Measurements from ENCODE around the gene BCAS1. TPM values are rescaled to one million over a fixed set of nuclear protein-coding genes. Genes with fewer than 3 reads are reported as not detected.

The BCAS1 gene
- total RNA-seq, 1 experiment from 2014 or later: 3.1 TPM

DNA sequence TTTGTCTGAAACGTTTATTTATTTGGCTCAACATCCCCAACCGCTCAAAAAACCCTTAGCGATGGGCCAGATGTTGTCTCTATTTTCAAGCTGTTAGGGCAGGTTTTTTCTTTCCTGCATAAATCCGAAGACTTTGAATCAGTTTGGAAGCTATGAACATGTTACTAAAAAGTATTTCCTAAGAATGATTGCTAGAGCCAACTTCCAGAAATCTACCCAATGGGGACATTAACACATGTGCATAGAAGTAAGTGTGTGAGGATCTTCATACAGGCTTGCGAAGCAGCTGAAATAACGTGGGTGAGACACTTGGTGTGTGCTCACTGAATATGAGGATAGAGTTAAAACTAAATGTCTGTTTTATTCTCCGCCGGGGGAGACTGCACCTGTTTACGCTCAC, 106.8 kb downstream of the BCAS1 start:
- no peaks in the 10 kb centered on the region for H3K36me3 ChIP-seq (ENCODE audit: control insufficient read depth, insufficient read depth, low read length)
- H3K4me3 ChIP-seq (ENCODE audit: low read depth in 2 of 2, low read length in 2 of 2): no peak overlapping the region
- CTCF ChIA-PET: no interaction called here
- in situ Hi-C loops (cut with HindIII; ENCODE audit: low pct_unique_long_range_greater_than_20kb, low sequenced_read_pairs): no loop called here
- DNase-seq (ENCODE audit: low read depth, low spot score): no peak
- TF ChIP-seq SIN3A (IDR thresholded peaks at IDR 0.05; ENCODE audit: borderline replicate concordance, insufficient read depth, low read depth, low read length) (no peak), POLR2AphosphoS5 (IDR thresholded peaks at IDR 0.05; ENCODE audit: low read depth, low read length) (no peak), TCF7L2 (IDR thresholded peaks at IDR 0.05; ENCODE audit: low read depth, low read length) (no peak)
- TF ChIP-seq, protein P1, sequence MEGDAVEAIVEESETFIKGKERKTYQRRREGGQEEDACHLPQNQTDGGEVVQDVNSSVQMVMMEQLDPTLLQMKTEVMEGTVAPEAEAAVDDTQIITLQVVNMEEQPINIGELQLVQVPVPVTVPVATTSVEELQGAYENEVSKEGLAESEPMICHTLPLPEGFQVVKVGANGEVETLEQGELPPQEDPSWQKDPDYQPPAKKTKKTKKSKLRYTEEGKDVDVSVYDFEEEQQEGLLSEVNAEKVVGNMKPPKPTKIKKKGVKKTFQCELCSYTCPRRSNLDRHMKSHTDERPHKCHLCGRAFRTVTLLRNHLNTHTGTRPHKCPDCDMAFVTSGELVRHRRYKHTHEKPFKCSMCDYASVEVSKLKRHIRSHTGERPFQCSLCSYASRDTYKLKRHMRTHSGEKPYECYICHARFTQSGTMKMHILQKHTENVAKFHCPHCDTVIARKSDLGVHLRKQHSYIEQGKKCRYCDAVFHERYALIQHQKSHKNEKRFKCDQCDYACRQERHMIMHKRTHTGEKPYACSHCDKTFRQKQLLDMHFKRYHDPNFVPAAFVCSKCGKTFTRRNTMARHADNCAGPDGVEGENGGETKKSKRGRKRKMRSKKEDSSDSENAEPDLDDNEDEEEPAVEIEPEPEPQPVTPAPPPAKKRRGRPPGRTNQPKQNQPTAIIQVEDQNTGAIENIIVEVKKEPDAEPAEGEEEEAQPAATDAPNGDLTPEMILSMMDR (IDR thresholded peaks at IDR 0.05): no peak
- TF ChIP-seq, protein P2, sequence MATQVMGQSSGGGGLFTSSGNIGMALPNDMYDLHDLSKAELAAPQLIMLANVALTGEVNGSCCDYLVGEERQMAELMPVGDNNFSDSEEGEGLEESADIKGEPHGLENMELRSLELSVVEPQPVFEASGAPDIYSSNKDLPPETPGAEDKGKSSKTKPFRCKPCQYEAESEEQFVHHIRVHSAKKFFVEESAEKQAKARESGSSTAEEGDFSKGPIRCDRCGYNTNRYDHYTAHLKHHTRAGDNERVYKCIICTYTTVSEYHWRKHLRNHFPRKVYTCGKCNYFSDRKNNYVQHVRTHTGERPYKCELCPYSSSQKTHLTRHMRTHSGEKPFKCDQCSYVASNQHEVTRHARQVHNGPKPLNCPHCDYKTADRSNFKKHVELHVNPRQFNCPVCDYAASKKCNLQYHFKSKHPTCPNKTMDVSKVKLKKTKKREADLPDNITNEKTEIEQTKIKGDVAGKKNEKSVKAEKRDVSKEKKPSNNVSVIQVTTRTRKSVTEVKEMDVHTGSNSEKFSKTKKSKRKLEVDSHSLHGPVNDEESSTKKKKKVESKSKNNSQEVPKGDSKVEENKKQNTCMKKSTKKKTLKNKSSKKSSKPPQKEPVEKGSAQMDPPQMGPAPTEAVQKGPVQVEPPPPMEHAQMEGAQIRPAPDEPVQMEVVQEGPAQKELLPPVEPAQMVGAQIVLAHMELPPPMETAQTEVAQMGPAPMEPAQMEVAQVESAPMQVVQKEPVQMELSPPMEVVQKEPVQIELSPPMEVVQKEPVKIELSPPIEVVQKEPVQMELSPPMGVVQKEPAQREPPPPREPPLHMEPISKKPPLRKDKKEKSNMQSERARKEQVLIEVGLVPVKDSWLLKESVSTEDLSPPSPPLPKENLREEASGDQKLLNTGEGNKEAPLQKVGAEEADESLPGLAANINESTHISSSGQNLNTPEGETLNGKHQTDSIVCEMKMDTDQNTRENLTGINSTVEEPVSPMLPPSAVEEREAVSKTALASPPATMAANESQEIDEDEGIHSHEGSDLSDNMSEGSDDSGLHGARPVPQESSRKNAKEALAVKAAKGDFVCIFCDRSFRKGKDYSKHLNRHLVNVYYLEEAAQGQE (IDR thresholded peaks at IDR 0.05; ENCODE audit: insufficient read depth in 1 of 2, low read depth in 2 of 2, low read length in 1 of 2): no peak
- BruUV-seq (replicated peaks): no TSS peak
- no peak for ATAC-seq
- no peaks in the 10 kb centered on the region for H3K27me3 ChIP-seq (ENCODE audit: control insufficient read depth, insufficient read depth, low read length)
- H3K4me1 ChIP-seq (ENCODE audit: control insufficient read depth, insufficient read depth, low read length): peaks cover 11% of the 10 kb centered on the region; the same call in 1 of the 2 replicates
- no peaks in the 10 kb centered on the region for H3K9me3 ChIP-seq (ENCODE audit: control insufficient read depth, insufficient read depth, low read depth, low read length)
- intact Hi-C loops (cut with micrococcal nuclease; ENCODE audit: unreplicated experiment): no loop called here
- H3K27ac ChIP-seq (ENCODE audit: low read length): no peak overlapping the region
- POLR2A ChIA-PET: no interaction called here

DNA sequence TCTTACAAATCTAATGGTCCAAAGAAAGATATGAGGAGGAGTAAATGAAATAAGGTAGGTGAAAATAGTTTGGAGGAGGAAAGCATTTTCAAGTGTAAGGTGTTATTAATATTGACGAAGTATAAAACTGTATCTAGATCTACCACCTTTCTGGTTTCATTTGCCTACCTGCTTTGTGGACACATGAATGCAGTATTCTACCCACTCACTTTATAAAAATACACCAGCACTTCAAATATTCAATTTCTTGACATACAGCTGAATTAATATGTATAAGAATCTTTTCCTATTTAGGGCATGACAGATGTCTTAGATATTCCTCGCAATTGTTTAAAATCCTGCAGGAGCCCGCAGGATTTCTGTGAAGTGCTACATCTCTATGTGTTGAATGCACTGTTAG, 108.0 kb downstream of the BCAS1 start:
- in situ Hi-C loops (cut with HindIII; ENCODE audit: low pct_unique_long_range_greater_than_20kb, low sequenced_read_pairs): no loop called here
- CTCF ChIA-PET: no interaction called here
- TF ChIP-seq POLR2AphosphoS5 (IDR thresholded peaks at IDR 0.05; ENCODE audit: low read depth, low read length) (no peak), TCF7L2 (IDR thresholded peaks at IDR 0.05; ENCODE audit: low read depth, low read length) (no peak), SIN3A (IDR thresholded peaks at IDR 0.05; ENCODE audit: borderline replicate concordance, insufficient read depth, low read depth, low read length) (no peak)
- TF ChIP-seq, protein P1 (IDR thresholded peaks at IDR 0.05): no peak
- TF ChIP-seq, protein P2 (IDR thresholded peaks at IDR 0.05; ENCODE audit: insufficient read depth in 1 of 2, low read depth in 2 of 2, low read length in 1 of 2): no peak

More for the DNA sequence above, 108.0 kb downstream of the BCAS1 start:
- BruUV-seq (replicated peaks): no TSS peak
- ATAC-seq (no peak), DNase-seq (ENCODE audit: low read depth, low spot score) (no peak)
- Histone ChIP-seq H3K36me3 (ENCODE audit: control insufficient read depth, insufficient read depth, low read length) (no peaks in the 10 kb centered on the region), H3K4me3 (ENCODE audit: low read depth in 2 of 2, low read length in 2 of 2) (no peak overlapping the region), H3K27me3 (ENCODE audit: control insufficient read depth, insufficient read depth, low read length) (no peaks in the 10 kb centered on the region), H3K4me1 (ENCODE audit: control insufficient read depth, insufficient read depth, low read length) (peaks cover 11% of the 10 kb centered on the region; the same call in 1 of the 2 replicates), H3K9me3 (ENCODE audit: control insufficient read depth, insufficient read depth, low read depth, low read length) (no peaks in the 10 kb centered on the region), H3K27ac (ENCODE audit: low read length) (no peak overlapping the region)
- POLR2A ChIA-PET: no interaction called here
- intact Hi-C loops (cut with micrococcal nuclease; ENCODE audit: unreplicated experiment): no loop called here

Data from Panc1 (cell line).